Loucy (cell line): Measurements from ENCODE around the gene ZBTB1.

Experiments
- CTCF ChIP-seq: fragments of 200-600 bp; sonication (generic); conservative IDR thresholded peaks from 2 replicates; pipeline ENCODE4 v1.5.1; 2014; ENCODE audit warnings: mild to moderate bottlenecking, antibody characterized with exemption, low read length
- EZH2phosphoT487 ChIP-seq: fragments of 200-600 bp; IDR thresholded peaks from 2 replicates; pipeline ENCODE4 v1.6.1; 2018; ENCODE audit warnings: antibody characterized with exemption, mild to moderate bottlenecking, moderate library complexity, borderline replicate concordance

DNA sequence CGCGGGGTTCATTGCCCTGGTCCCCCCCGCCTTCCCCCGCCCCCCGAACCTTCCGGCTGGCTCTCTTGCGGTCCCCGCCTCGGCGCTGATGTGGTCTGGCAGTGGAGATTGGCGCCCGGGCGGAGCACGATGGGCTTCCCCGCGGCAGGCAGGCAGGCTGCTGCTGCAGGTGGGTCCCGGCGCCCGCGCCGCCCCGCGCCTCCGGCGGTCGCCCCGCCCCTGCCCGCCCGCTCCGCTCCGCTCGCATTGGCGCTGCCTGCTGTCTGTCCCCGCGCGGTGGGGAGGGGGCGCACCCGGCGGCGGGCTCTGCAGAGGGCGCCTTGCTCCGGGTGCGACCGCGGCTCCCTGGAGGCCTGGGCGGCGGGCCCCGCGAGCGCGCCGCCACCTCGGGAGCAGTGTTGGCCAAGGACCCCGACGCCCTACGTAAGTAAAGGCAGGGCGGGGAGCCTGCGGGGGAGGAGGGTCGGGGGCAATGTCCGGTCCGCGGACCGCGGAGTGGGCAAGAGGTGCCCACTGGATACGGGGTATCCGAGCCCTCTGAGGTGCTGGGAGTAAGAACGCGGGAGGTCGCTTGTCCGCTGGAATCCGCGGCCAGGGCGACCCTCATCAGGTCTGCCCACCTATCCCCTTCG lies 39.3 kb upstream of the ZBTB1 start, which contains the start of gene AKAP5:
- no peak for TF ChIP-seq CTCF
- no peak for TF ChIP-seq EZH2phosphoT487
